Right cardiac atrium (tissue), 5 donors: ENCODE data around the gene CLPSL2. TPM values are rescaled to one million over a fixed set of nuclear protein-coding genes. Genes with fewer than 3 reads are reported as not detected.

Experiments used
- ATAC-seq, 2 donors: fragments of 200-7000 bp; cut with Tn5 transposase; one replicate each; pipeline versions ENCODE4 v1.8.0 to v1.9.1; 2020; ENCODE audit warnings: moderate library complexity in 2 of 2, mild to moderate bottlenecking in 1 of 2
- DNase-seq, 3 donors: peaks; one replicate each; pipeline ENCODE4 v3.0.0-alpha.2; 2020
- H3K27ac ChIP-seq: one replicate; pipeline ENCODE4 v1.5.1; 2013; ENCODE audit warnings: mild to moderate bottlenecking, low read length, control low read depth, moderate library complexity
- H3K27me3 ChIP-seq: one replicate; pipeline ENCODE4 v1.6.1; 2013; ENCODE audit not compliant: control insufficient read depth, insufficient read depth
- H3K4me1 ChIP-seq: one replicate; pipeline ENCODE4 v1.6.1; 2013; ENCODE audit warnings: low read length; ENCODE audit not compliant: control insufficient read depth, insufficient read depth
- H3K4me3 ChIP-seq: one replicate; pipeline ENCODE4 v1.5.1; 2013; ENCODE audit warnings: low read length, control low read depth
- H3K9me3 ChIP-seq: one replicate; pipeline ENCODE4 v1.6.1; 2013; ENCODE audit warnings: low read length; ENCODE audit not compliant: control insufficient read depth
- WGBS: extraction: QIAGEN DNeasy Blood & Tissue Kit; methylation state at CpG from one replicate; pipeline ENCODE4 v1.1.7; 2013; 5-methylcytosine and 5-hydroxymethylcytosine counted together
- intact Hi-C, 4 donors: fragments of 100-400 bp; cut with DNase I; formaldehyde crosslinking; loops; one replicate each; pipeline versions ENCODE4 v1.11.0 to v1.14.0; 2022 to 2023
- polyA plus RNA-seq: library from polyadenylated mRNA; stranded (reverse); fragments of 200-250 nt; gene quantifications from one replicate; pipeline ENCODE4 v1.2.3, GENCODE V29; 2013
- total RNA-seq, 4 donors: library from RNA; stranded (reverse); fragmentation: NEBNext Ultra II Directional; extraction: Animal tissue kit (Norgen Biotek cat#: 25700); gene quantifications; one replicate each; pipeline ENCODE4 v1.2.1, GENCODE V29; 2021
- donor health status: healthy with polysubstance abuse.
- donor health status: DM: no; HTN: yes; CAD: no.
- donor health status: DM: no; HTN: no; CAD: no.
- donor health status: DM: no; HTN: yes; CAD: no; lungs with severe emphysema.
- donor health status: DM: yes; HTN: yes; CAD: no.

The CLPSL2 gene
- total and polyA plus RNA-seq, 5 donors = not detected

- Histone ChIP-seq H3K27ac (no peak overlapping the region), H3K4me3 (no peak overlapping the region), H3K9me3 (no peaks in the 10 kb centered on the region), H3K27me3 (no peaks in the 10 kb centered on the region), H3K4me1 (no peaks in the 10 kb centered on the region)
- ATAC-seq (no peak), DNase-seq (no peak)
- intact Hi-C loops = no loop called here
- WGBS = 93% methylated on average over 1 of the region's 1 CpG
Observed at GRCh38 chr6:35747877-35748276, 28.5 kb upstream of the CLPSL2 start.

GRCh38 chr6:35750557-35750956 lies 25.8 kb upstream of the CLPSL2 start:
- intact Hi-C loops = no loop called here
- WGBS = 89% methylated on average over 7 of the region's 7 CpGs
- no peak overlapping the region for H3K4me3 ChIP-seq

GRCh38 chr6:35751594-35751993 lies 24.8 kb upstream of the CLPSL2 start:
- no peak for DNase-seq
- WGBS = 65% methylated on average over 4 of the region's 4 CpGs
- no peaks in the 10 kb centered on the region for H3K27me3 ChIP-seq
- H3K9me3 ChIP-seq = no peaks in the 10 kb centered on the region
- H3K4me3 ChIP-seq = no peak overlapping the region
- ATAC-seq = no peak
- intact Hi-C loops = no loop called here
- H3K4me1 ChIP-seq = no peaks in the 10 kb centered on the region
- H3K27ac ChIP-seq = no peak overlapping the region

More at GRCh38 chr6:35750557-35750956, 25.8 kb upstream of the CLPSL2 start:
- ATAC-seq = no peak
- Histone ChIP-seq H3K9me3 (no peaks in the 10 kb centered on the region), H3K4me1 (no peaks in the 10 kb centered on the region), H3K27me3 (no peaks in the 10 kb centered on the region), H3K27ac (no peak overlapping the region)
- DNase-seq = no peak

GRCh38 chr6:35752330-35752729 lies 24.1 kb upstream of the CLPSL2 start:
- intact Hi-C loops = no loop called here
- WGBS = 94% methylated on average over 4 of the region's 4 CpGs
- no peak overlapping the region for H3K4me3 ChIP-seq
- DNase-seq (no peak), ATAC-seq (no peak)
- H3K4me1 ChIP-seq = no peaks in the 10 kb centered on the region
- H3K27ac ChIP-seq = no peak overlapping the region
- H3K27me3 ChIP-seq = no peaks in the 10 kb centered on the region
- no peaks in the 10 kb centered on the region for H3K9me3 ChIP-seq

GRCh38 chr6:35754452-35755277 lies 21.7 kb upstream of the CLPSL2 start:
- no peaks in the 10 kb centered on the region for H3K4me1 ChIP-seq
- DNase-seq = no peak
- peak; percentile 38 to 42 for ATAC-seq
- H3K4me3 ChIP-seq = no peak overlapping the region
- no peak overlapping the region for H3K27ac ChIP-seq
- 75% methylated on average over 6 of the region's 6 CpGs for WGBS
- intact Hi-C loops = loop anchor here in 1 of 4 donors (5.0 kb wide), 1 partner anchor 232 kb away; no protein-coding TSS in a partner anchor
- H3K9me3 ChIP-seq = no peaks in the 10 kb centered on the region
- H3K27me3 ChIP-seq = no peaks in the 10 kb centered on the region

GRCh38 chr6:35755278-35755924 lies 21.0 kb upstream of the CLPSL2 start:
- no peak for DNase-seq
- H3K4me3 ChIP-seq = no peak overlapping the region
- intact Hi-C loops = loop anchor here in 1 of 4 donors (5.0 kb wide), 1 partner anchor 233 kb away; no protein-coding TSS in a partner anchor
- H3K9me3 ChIP-seq = no peaks in the 10 kb centered on the region
- ATAC-seq = no peak
- 39% methylated on average over 3 of the region's 3 CpGs for WGBS
- H3K27ac ChIP-seq = no peak overlapping the region
- H3K4me1 ChIP-seq = no peaks in the 10 kb centered on the region
- H3K27me3 ChIP-seq = no peaks in the 10 kb centered on the region

- intact Hi-C loops = loop anchor here in 1 of 4 donors (5.0 kb wide), 1 partner anchor 235 kb away; no protein-coding TSS in a partner anchor
- WGBS = 44% methylated on average over 10 of the region's 10 CpGs
Observed at GRCh38 chr6:35757456-35758123, 18.8 kb upstream of the CLPSL2 start.

GRCh38 chr6:35759426-35759825 lies 17.0 kb upstream of the CLPSL2 start:
- Histone ChIP-seq H3K27ac (no peak overlapping the region), H3K9me3 (no peaks in the 10 kb centered on the region), H3K4me1 (no peaks in the 10 kb centered on the region), H3K27me3 (no peaks in the 10 kb centered on the region), H3K4me3 (no peak overlapping the region)
- WGBS = 73% methylated on average over 3 of the region's 3 CpGs
- ATAC-seq (no peak), DNase-seq (no peak)
- intact Hi-C loops = loop anchor here in 1 of 4 donors (5.0 kb wide), 1 partner anchor 237 kb away; no protein-coding TSS in a partner anchor

More at GRCh38 chr6:35757456-35758123, 18.8 kb upstream of the CLPSL2 start:
- no peak for ATAC-seq
- no peaks in the 10 kb centered on the region for H3K9me3 ChIP-seq
- H3K27ac ChIP-seq = no peak overlapping the region
- H3K4me3 ChIP-seq = no peak overlapping the region
- H3K27me3 ChIP-seq = no peaks in the 10 kb centered on the region
- H3K4me1 ChIP-seq = no peaks in the 10 kb centered on the region
- no peak for DNase-seq

- Histone ChIP-seq H3K4me3 (no peak overlapping the region), H3K4me1 (no peaks in the 10 kb centered on the region), H3K27me3 (no peaks in the 10 kb centered on the region), H3K27ac (no peak overlapping the region), H3K9me3 (no peaks in the 10 kb centered on the region)
- DNase-seq = no peak
- 88% methylated on average over 23 of the region's 23 CpGs for WGBS
- intact Hi-C loops = no loop called here
- ATAC-seq = no peak
Observed at GRCh38 chr6:35765739-35766138, 10.7 kb upstream of the CLPSL2 start.

GRCh38 chr6:35769211-35769610 lies 7.2 kb upstream of the CLPSL2 start:
- Histone ChIP-seq H3K4me3 (no peak overlapping the region), H3K27ac (no peak overlapping the region), H3K9me3 (no peaks in the 10 kb centered on the region), H3K27me3 (no peaks in the 10 kb centered on the region), H3K4me1 (no peaks in the 10 kb centered on the region)
- no peak for DNase-seq
- 48% methylated on average over 4 of the region's 4 CpGs for WGBS
- intact Hi-C loops = no loop called here
- ATAC-seq = no peak

GRCh38 chr6:35771343-35771627 lies 5.1 kb upstream of the CLPSL2 start:
- intact Hi-C loops = no loop called here
- Histone ChIP-seq H3K27ac (no peak overlapping the region), H3K9me3 (no peaks in the 10 kb centered on the region), H3K4me1 (no peaks in the 10 kb centered on the region), H3K27me3 (no peaks in the 10 kb centered on the region), H3K4me3 (no peak overlapping the region)
- DNase-seq (no peak), ATAC-seq (no peak)
- 57% methylated on average over 5 of the region's 5 CpGs for WGBS
